HG02763 (cell line): ENCODE measurements around the gene CYSTM1.

ENCODE experiments used
- ATAC-seq: cut with Tn5 transposase; IDR thresholded peaks from one replicate; pipeline ENCODE4 v1.9.1; 2021; ENCODE audit warnings: mild to moderate bottlenecking, moderate library complexity; ENCODE audit not compliant: unreplicated experiment

The CYSTM1 gene, protein sequence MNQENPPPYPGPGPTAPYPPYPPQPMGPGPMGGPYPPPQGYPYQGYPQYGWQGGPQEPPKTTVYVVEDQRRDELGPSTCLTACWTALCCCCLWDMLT

DNA sequence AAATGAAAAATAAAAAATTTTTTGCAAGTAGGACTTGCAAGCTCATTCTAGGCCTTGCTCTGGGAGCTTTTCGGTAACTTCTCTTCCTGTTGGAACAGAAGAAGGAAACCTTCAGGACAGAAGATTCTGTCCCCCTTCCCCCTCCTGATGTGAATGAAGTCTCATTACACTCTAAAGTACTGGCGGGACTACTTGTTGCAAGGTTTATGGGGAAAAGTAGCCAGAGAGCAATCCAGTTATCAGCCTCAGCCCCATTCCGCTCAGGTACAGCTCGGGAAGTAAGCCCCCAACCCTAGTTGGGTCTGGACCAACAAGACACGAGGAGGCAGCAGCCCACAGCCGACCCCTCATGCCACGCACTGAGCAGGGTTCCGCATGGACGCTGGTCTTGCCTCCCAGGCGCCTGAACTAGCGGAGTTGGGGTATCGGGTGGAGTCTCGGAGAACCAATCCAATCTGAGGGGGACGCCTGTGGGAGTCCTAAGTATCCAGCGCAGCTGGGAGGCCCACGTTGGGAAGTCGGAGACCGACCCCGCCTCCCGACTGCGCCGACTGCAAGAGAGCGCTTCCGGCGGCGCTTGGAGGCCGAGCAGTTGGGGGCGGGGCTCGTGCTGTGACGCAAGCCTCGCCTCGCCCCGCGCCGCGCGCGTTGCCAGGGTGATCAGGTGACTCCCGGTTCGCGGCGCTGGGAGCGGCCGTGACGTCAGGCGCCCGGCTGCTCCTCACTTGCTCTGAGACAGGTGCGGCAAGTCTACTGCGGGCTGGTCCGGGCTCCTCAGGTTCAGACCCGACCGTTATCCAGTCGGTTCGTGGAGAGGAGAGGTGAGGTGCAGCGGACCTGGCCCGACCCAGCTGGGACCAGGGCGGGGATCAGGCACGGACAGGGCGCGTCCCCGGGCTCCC, at the start of gene CYSTM1:
Gene CYSTM1, plus strand, starts transcription at position 724 of the 902 bp plus-strand sequence. CDS start 19,278 bp downstream, outside the sequence.
- peak; percentile 90 for ATAC-seq

DNA sequence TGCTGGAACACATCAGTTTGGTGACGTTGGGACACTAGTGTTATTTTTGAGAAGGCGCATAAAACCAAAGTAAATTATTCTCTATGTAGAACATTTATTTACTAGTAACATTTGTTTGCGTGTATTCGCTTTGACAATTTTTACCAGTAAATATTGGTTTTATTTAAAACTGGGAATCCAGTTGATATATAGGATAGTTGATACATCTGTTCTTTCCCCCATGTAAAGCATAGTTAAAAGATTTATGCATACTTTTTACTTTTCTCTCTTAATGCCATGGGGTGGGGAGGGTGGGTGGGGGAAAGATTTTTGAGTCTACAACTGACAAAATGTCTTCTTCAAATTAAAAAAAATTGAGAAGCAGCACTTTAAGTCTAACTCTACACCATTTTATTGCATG, 49.4 kb upstream of the CYSTM1 start, which contains the start of gene IGIP:
Gene IGIP, plus strand, starts transcription at position 301 of the 400 bp plus-strand sequence. CDS start 2,540 bp downstream, outside the sequence.
- no peak for ATAC-seq

DNA sequence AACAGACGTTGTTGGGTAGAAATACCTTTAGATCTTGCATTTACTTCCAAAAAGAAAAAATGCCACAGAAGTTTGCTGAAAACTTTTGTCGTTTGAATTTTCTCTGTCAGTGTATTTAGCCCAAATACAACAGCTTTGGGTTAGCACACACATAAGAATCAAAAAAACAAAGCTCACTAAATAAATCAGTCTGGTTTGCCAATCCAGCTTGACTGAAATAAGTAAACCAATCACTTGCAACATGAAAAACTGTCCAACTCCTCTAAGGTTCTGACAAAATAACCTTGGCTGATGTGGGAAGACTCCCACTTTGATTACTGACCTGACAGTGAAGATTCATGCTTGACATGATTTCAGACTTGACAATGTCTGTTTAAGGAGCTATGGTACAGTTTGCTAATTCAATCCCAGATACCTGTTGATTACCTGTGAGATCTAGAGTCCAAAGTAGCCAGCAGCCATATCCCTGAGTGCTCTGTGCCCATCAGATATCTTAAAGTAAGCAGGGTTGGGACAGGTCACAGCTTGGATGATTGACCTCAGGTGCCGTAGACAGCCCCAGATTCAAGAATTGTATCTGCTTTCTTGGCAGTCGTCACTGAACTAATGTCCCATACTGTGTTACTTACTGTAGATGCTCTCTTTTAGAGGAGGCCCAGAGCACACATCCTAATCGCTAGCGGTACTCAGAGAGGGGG, 48.5 kb upstream of the CYSTM1 start:
- ATAC-seq: no peak

DNA sequence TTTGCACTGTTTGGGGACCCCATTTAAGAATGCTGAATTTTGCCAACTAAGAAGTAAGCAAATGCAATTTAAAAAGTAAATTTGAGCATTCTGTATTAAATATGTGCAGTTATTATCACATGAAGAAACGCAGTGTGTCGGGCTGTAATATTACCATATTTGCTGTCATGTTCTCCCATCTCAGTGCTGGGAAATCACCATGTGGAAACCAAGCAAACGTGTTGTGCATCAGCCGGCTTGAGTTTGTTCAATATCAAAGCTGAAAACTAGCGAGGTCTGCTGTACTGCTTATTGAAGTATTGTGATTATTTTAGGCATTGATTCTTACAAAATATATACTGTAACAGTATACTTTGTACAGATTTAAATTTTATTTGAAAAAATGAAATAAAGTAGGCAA, 46.6 kb upstream of the CYSTM1 start:
- ATAC-seq: no peak

DNA sequence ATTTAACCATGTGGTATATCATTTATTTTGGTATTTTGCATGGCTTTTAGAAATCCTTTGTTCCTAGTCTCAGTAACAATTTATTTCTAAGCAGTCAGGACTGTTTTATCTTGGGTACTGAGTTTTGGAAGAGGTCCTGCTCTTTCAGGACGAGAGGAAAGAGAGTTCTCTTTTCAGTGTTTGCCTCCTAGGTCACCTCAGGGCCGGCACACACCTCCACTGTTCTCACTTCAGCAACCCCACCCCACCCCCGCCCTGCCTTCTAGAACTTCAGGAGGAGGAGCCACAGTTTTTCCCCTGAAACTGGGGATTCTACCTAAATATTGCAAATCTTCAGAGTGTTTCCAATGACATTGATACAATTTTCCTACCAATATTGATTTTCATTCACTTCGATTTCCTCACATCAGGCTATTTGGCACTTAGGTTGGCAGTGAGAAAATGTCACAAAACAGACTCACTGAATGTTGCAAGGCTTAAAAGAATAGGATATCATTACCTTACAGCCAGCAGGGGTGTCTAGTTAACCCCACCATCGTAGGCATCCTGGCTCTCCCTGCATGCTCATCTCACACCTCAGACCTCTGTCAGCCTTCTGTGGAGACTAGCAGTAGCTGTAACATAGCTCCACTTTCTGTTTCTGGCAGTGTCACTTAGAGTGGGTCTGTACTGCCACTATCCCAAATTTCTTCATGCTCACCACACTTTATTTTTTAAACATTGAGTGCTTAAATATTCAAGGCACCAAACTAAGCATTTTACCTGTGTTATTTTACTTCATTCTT, 43.8 kb upstream of the CYSTM1 start:
- ATAC-seq: no peak

DNA sequence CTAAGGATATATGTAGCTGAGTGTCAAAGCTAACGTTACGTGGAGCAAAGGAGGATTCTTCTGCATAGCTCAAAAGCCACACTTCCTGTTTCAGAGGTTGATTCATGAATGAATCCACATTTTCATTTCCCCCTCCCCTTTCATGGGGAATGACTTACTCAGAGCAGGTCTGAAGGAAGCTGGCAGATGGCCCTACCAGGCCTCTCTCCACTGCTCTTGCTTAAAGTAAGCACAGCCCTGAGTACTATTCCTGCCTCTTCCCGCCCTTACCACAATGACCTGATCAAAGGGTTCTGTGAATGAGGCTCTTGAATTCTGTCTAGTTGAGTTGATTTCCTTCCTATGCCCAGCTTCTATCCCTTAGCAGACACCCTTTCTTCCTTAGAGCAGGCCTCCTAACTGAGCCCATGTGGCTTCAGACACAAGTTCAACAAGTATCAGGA, 43.0 kb upstream of the CYSTM1 start:
- no peak for ATAC-seq

DNA sequence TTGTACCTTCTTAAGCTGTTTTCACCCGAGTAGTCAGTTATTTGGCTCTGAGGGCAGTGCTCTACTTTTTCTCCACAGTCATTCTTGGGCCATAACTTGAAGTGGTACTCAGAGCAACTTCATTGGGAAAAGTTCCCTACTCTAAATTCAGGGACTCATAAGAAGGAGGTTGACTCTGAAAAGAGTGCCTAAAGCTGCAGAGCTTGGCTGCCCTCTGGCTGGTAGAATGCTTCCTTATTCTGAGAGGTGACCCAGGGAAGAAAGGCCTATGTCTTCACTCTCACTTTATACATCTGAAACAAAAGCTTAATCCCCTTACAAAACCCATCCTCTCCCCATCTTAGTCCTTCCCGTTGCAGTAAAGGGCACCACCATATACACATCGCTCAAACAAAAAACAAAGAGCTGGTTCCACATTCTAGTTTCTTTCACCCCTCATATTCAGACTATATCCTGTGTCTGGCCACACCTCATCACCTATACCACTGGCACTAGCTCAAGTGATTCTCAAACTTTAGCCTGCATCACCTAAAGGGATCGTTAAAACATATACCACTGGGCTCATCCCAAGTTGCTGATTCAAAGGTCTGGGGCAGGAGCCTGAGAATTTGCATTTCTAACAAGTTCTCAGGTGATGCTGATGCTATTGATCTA, 41.3 kb upstream of the CYSTM1 start:
- ATAC-seq: no peak

DNA sequence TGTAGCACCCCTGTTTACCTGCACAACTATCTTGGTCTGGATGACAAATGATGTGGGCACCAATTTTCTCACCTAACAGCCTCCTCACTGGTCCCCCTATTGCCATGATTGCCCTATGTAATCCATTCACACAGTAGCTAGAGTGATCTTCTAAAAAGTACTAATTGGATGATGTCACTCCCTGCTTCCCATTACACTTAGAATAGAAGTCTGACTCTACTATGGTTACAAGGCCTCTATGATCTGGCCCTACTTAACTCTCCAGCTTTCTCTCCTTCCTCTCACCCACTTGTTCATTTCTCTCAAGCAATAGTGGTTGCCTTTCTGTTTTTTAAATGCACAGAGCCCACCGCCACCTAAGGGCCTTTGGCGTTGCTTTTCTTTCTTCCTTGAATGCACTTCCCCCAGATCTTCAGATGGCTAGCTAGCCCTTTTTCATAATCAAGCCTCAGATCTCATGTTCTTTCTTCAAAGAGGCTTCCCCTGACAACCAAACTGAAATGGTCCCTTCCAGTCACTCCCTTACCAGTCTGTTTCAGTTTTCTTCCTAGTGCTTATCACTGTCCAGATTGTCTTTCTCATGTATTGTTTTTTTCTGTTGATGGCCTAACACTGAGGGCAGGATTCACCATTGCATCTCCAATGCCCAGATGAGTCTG, 40.6 kb upstream of the CYSTM1 start:
- no peak for ATAC-seq

DNA sequence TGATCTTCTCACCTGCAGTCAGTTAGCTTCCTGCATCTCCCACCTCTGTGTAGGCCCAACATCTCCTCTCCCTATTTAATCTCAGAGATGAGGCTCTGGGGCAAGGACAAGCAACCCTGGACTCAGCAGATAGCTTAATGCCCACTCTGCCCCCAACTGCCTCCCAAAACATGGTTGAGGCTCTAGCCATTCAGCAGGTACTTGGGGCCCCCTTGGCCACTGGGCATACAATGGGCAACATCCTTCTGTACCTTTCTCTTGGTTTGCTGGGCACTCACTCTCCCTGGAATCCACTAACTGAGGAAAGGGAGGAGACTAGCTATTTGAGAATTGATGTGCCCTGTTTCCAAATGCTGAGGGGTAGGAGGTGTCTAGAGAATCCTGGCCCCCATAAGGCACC, 39.9 kb upstream of the CYSTM1 start:
- ATAC-seq: no peak

DNA sequence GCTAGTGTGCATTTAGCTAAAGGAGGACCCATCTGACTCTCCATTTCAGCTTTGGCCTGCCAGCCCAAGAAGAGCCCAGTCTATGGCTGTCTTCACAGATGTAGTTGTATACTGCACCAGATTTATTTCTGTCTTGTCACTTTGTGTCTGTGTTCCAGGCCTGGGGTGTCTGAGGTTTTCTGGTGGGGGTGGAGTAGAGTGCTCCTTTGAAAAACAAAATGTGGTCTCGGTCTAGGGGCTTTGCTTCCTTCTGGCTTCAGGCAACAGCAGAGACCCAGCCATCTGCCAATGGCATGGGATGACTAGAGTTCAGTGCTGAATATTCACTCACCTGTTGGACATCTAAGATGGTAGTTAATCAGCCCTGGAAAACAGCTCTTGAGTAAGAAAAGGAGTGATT, 38.4 kb upstream of the CYSTM1 start:
- ATAC-seq: no peak

DNA sequence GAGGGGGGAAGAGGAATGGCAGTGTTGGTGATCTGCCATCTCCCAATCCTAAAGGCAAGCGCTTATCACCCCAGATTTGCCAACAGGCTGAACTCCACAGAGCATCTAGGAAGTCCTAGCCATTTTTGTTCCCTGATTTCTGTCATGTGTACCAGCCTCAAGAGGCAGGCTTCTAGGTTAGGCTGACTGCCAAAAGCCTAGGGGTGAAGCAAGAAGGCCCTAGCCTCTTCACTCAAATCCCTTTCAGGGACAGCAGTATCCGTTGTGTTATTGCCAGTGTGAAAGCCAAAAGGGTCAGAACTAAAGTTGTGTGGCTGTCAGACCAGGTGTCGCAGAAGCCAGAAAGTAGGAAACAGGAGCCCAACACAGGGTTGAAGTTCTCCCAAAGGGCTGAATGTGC, 34.6 kb upstream of the CYSTM1 start:
- ATAC-seq: no peak

DNA sequence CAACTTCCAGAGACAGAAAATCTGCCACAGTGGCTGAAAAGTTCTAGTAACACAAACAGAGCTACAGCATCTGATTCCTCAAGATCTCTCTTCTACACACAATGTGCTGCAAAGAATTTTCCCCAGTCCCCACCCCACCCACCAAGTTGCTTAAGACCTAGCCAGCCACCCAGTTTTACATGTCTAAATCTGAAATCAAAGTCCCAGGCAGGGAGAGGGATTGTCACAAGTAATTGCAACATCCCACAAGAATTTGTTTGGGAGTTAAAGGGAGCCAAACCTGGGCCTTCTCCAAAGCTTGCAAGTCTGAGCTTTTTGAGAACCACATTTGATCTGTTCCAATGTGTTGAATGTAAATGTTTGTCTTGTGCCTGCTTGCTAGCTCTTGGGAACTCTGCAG, 33.7 kb upstream of the CYSTM1 start:
- no peak for ATAC-seq

DNA sequence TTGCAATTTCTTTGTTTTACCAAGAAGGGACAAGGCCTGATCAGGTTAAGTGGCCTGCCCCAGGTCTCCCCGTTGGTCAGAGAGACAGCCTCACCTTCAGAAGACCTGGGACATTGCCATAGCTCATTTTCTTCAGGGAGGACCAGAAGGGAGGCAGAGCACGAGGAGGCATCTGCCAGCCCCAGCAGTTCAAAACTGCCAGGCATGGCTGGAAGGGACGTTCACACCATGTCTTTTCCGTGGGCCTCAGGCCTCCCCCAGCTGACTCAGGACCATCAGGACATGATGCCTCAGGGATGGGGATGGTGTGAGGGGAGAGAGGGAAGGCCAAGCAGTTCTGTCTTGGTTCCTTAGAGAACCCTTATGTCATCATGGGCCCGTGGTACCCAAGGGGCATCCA, 32.7 kb upstream of the CYSTM1 start:
- no peak for ATAC-seq

DNA sequence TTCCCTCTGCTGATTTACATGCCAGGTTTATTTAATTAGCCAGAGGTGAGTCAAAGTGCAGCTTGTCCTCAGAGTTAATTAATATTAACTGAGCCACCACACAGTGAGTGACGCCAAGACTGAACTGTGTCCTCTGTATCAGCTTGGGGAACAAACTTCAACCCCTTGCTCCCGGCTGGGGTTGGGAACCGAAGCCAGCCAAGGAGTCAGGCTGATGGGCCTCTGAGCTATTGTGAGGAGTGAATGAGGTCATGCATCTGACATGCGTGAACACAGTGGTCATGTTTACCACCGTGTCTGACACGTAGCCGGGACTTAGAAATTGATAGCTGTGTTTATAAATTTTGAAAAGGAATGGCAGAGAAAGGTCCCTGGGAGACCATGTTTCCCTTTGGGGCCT, 32.1 kb upstream of the CYSTM1 start:
- ATAC-seq: no peak

DNA sequence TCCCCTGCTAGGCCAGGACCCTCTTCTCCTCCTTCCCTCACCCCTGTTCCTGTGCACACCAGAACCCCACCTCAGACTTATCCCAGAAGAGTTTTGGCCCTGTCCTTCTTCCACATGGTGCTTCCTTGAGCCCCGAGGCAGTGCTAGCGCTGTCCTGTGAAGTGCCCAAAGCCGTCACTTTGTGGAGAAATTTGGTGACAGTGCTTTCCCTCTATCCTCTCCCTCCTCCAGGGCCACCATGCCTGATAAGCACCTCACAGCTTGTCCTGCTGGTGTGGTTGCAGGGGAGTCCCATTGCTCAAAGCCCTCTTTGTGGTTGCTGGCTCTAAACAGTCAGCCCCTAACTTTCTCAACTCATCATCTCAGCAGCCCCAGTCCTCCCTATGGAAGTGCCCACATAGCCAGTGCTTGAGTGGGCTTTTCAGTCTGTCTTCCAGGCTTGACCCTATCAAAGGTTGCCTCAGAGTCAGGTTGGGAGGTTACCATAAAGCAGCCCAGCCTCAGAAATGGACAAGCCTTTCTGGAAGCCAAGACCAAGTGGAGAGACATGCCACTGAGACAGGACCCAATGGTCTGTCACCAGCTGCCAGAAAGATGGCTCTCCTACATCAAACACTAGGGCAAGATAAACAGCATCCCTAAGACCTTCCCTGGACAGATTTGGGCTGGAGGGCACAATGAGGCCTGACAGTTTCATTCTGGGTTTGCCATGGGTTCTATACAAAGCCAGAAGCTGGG, 31.3 kb upstream of the CYSTM1 start:
- ATAC-seq: no peak

DNA sequence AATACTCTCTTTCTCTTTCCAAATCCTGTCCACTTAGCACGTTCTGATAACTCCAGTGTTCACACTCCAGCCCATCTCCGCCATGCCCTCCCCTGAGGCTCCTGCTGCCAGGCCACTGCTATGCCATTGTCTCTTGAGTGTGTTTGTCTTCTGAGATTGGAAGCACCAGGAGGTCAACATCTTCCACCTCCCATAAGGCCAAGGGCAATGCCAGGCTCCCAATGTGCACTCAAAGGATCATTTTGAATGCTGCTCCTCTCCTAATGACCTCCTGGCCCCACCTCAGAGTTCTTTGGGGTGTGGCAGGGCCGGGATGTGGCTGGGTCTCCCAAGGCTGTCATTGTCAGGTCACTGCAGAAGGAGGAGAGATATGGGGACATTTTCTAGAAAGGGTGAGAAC, 29.7 kb upstream of the CYSTM1 start:
- no peak for ATAC-seq

DNA sequence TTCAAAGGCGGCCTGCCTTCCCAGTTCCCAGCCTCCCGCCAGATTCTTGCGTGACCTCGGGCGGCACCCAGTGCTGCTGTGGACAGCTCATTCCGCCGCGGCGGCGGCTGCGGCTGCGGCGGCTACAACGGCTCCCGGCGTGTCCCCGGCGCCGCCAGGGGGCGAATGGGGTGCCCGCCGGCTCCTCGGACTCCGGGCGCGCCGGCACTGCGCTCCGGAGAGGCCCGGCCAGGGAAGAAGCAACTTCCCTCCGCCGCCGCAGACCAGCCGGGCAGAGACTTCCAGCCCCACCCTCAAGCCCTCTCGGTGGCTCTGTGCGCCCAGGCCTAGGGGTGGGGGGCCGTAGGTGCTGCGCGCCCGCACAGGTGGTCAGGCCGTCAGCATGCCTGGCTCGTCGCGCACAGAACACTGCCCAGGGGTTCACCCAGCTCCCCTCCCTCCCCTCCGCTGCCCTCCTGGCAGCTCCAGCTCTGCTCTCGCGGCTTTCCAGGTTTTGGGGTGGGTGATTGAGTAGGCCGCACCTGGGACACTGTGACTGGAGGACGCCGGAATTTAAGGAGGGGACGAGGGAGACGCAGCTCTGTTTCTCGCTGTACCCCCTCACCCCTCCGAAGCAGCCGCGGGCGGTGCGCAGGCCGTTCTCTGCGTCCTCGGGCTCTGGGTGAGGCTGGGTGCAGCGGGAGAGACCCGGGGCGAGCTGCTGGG, 29.0 kb upstream of the CYSTM1 start:
- no peak for ATAC-seq

DNA sequence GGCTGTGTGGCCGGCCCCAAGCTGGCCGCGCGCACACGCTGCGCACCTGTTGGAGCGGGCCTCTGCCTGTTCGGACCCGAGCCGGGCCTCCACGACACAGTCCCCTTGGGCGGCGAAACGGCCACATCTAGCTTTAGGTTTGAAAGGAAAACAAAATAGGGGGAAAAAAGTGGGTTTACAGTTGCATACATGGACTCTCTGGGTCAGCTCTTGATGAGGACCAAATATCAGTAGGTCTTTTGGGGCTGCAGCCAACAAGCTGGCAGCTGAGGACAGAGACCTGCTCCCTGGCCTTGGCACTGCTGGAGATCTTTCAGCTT, 28.5 kb upstream of the CYSTM1 start:
- ATAC-seq: no peak

DNA sequence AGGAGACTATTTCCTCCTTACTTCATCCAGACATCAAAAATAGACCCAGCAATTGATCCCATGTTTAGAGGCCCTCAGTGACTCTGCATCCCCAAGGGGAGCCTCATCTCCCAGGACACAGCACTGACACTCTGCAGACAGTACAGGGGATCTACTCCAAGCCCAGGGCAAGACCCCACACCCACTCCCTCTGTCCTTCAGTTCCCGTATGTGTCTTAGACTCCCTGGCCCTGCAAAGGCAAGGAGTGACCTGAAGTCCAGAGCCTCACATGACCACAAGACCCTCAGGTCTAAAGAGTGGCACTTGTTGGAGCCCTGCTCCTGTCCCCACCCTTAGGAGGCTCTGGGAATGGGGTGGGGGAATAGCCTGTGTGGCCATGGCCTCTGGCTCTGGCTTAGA, 27.5 kb upstream of the CYSTM1 start:
- no peak for ATAC-seq
